Bronchial epithelial cell (primary cell): ENCODE results near the gene BSG. TPM values are rescaled to one million over a fixed set of nuclear protein-coding genes. Genes with fewer than 3 reads are reported as not detected.

Experiments used
- DNase-seq: peaks from one replicate; pipeline ENCODE4 v3.0.0-alpha.2; 2010; ENCODE audit warnings: low read depth
- FAIRE-seq: peaks from 2 replicates; lab custom pipeline; 2011; peaks lifted over from hg19 to GRCh38; lab: Jason Lieb, UNC
- H3K27me3 ChIP-seq: 2 replicates; pipeline ENCODE4 v1.5.1; 2011; ENCODE audit warnings: low read length; ENCODE audit not compliant: control insufficient read depth, insufficient read depth
- H3K36me3 ChIP-seq: 2 replicates; pipeline ENCODE4 v1.5.1; 2011; ENCODE audit warnings: low read length; ENCODE audit not compliant: control insufficient read depth, insufficient read depth
- H3K4me3 ChIP-seq: 2 replicates; pipeline ENCODE4 v1.5.1; 2011; ENCODE audit warnings: mild to moderate bottlenecking, low read depth, low read length, control low read depth
- total RNA-seq: library from RNA; depleted of rRNA; stranded (reverse); fragments of >200 nt; gene quantifications from 2 replicates; pipeline ENCODE4 v1.2.1, GENCODE V29; 2014
- TF ChIP-seq, protein P1 (sequence below): IDR thresholded peaks from 2 replicates; pipeline ENCODE4 v1.5.1; 2011; ENCODE audit warnings: mild to moderate bottlenecking, moderate library complexity, low read length, control low read depth, inconsistent platforms; ENCODE audit not compliant: insufficient read depth, severe bottlenecking

Gene BSG
- total RNA-seq, 1 donor from 2014 or later, result 369 TPM

DNA sequence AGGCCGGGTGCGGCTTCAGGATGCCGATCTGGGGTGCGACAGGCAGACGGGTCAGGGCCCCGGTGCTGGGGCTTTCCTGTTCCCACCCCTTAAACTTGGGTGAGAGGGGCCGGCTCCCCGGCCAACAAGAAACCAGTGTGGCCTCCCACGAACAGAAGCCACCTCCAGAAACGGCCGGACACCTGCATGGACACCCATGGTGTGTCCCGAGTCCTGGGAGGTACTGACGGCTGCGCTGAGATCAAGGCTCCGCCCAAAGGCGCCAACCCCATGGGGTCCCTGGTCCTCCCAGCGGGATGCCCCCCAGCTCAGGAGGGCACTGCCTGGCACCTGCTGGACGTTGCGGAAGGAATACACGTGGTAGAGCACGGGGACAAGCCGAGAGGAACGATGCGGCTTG is 49.4 kb downstream of the BSG start:
- H3K36me3 ChIP-seq, result peaks cover 17% of the 10 kb centered on the region
- TF ChIP-seq, protein P1, sequence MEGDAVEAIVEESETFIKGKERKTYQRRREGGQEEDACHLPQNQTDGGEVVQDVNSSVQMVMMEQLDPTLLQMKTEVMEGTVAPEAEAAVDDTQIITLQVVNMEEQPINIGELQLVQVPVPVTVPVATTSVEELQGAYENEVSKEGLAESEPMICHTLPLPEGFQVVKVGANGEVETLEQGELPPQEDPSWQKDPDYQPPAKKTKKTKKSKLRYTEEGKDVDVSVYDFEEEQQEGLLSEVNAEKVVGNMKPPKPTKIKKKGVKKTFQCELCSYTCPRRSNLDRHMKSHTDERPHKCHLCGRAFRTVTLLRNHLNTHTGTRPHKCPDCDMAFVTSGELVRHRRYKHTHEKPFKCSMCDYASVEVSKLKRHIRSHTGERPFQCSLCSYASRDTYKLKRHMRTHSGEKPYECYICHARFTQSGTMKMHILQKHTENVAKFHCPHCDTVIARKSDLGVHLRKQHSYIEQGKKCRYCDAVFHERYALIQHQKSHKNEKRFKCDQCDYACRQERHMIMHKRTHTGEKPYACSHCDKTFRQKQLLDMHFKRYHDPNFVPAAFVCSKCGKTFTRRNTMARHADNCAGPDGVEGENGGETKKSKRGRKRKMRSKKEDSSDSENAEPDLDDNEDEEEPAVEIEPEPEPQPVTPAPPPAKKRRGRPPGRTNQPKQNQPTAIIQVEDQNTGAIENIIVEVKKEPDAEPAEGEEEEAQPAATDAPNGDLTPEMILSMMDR, result no peak
- H3K27me3 ChIP-seq, result no peaks in the 10 kb centered on the region
- DNase-seq (no peak), FAIRE-seq (no peak)
- H3K4me3 ChIP-seq, result no peak overlapping the region

DNA sequence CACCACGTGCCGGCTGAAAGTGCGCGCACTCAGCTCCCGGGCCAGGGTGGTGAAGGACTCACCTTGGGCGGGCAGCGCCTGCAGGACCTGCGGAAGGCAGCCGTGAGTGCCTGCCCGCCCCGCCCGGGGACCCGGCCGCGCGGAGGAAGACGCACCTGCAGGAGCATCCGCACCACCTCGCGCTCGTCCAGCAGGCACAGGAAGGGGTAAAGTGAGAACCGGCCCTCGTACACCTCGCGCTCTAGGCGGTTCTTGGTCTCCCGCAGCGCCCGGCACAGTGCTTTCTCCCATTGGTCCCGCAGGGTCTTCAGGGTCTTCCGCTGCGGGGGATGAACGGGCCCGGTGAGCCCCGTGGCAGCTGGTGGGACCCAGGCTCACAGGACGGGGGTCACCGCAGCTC is 50.3 kb downstream of the BSG start:
- Histone ChIP-seq H3K36me3 (peaks cover 16% of the 10 kb centered on the region), H3K4me3 (no peak overlapping the region), H3K27me3 (no peaks in the 10 kb centered on the region)
- FAIRE-seq (no peak), DNase-seq (no peak)
- TF ChIP-seq, protein P1, result no peak

DNA sequence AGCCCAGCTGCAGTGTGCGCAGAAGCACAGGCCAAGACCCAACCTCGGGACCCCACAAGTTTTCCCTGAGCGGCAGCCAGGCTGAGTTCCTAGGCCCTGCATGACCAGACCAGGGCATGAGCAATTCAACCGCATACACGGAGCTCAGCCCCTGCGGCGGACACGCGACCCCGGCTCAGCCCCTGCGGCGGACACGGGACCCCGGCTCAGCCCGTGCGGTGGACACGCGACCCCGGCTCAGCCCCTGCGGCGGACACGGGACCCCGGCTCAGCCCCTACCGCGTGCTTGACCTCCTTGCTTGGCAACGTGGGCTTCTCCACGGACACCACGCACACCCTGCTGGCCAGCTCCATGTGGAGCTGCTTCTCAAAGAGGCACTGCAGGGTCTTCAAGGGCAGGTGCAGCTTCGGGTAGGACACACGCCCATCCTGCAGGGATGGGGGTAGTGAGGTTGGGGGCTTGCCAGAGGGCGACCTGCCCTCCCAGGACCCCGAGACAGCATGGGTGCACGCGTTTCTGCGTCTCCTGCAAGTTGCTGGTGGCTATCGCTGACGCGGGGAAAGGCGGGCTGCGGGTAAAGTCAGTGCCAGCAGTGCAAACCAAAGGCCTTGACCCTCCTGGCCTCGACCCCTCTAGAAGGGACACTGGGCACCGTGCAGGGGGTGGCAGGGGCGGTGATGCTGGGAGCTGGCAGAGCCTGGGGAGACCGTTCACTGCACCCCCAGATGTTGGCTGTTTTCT is 51.0 kb downstream of the BSG start:
- FAIRE-seq, result peak; percentile 32
- H3K36me3 ChIP-seq, result peaks cover 13% of the 10 kb centered on the region
- no peak overlapping the region for H3K4me3 ChIP-seq
- no peaks in the 10 kb centered on the region for H3K27me3 ChIP-seq
- DNase-seq, result no peak
- TF ChIP-seq, protein P1, result no peak

- FAIRE-seq (no peak), DNase-seq (no peak)
- no peaks in the 10 kb centered on the region for H3K27me3 ChIP-seq
- TF ChIP-seq, protein P1, result no peak
- peaks cover 11% of the 10 kb centered on the region for H3K36me3 ChIP-seq
- H3K4me3 ChIP-seq, result no peak overlapping the region
These were observed 51.6 kb downstream of the BSG start for GRCh38 chr19:623974-624373.

- Histone ChIP-seq H3K36me3 (peaks cover 9% of the 10 kb centered on the region), H3K27me3 (no peaks in the 10 kb centered on the region), H3K4me3 (no peak overlapping the region)
- TF ChIP-seq, protein P1, result no peak
- no peak for DNase-seq
- FAIRE-seq, result no peak
These were observed 52.2 kb downstream of the BSG start for GRCh38 chr19:624433-625109.
